Measurements from ENCODE around the gene PTTG2.

PTTG2 gene

GRCh38 chr4:37981844-37982720 is 21.9 kb downstream of the PTTG2 start:
- DNase-seq (ENCODE audit: low read depth in 1 of 2, low spot score in 1 of 2) = no peak
- TF ChIP-seq JUND (IDR thresholded peaks at IDR 0.05; ENCODE audit: low read depth) = no peak
- in situ Hi-C loops (cut with HindIII; ENCODE audit: low pct_unique_long_range_greater_than_20kb, low sequenced_read_pairs) = no loop called here

GRCh38 chr4:37982736-37983135 is 22.5 kb downstream of the PTTG2 start:
- no peak for DNase-seq (ENCODE audit: low read depth in 1 of 2, low spot score in 1 of 2)
- TF ChIP-seq JUND (IDR thresholded peaks at IDR 0.05; ENCODE audit: low read depth) = no peak
- in situ Hi-C loops (cut with HindIII; ENCODE audit: low pct_unique_long_range_greater_than_20kb, low sequenced_read_pairs) = no loop called here

- in situ Hi-C loops (cut with HindIII; ENCODE audit: low pct_unique_long_range_greater_than_20kb, low sequenced_read_pairs) = no loop called here
- no peak for TF ChIP-seq JUND (IDR thresholded peaks at IDR 0.05; ENCODE audit: low read depth)
- no peak for DNase-seq (ENCODE audit: low read depth in 1 of 2, low spot score in 1 of 2)
Observed at GRCh38 chr4:37983951-37984350, 23.8 kb downstream of the PTTG2 start.

- in situ Hi-C loops (cut with HindIII; ENCODE audit: low pct_unique_long_range_greater_than_20kb, low sequenced_read_pairs) = no loop called here
- no peak for DNase-seq (ENCODE audit: low read depth in 1 of 2, low spot score in 1 of 2)
- TF ChIP-seq JUND (IDR thresholded peaks at IDR 0.05; ENCODE audit: low read depth) = no peak
Observed at GRCh38 chr4:37985730-37986275, 25.6 kb downstream of the PTTG2 start.

GRCh38 chr4:37988670-37989069 is 28.5 kb downstream of the PTTG2 start:
- TF ChIP-seq JUND (IDR thresholded peaks at IDR 0.05; ENCODE audit: low read depth) = no peak
- in situ Hi-C loops (cut with HindIII; ENCODE audit: low pct_unique_long_range_greater_than_20kb, low sequenced_read_pairs) = no loop called here
- peak in 1 of 2 experiments; percentile 57 for DNase-seq (ENCODE audit: low read depth in 1 of 2, low spot score in 1 of 2)

GRCh38 chr4:37989398-37990260 is 29.4 kb downstream of the PTTG2 start:
- DNase-seq (ENCODE audit: low read depth in 1 of 2, low spot score in 1 of 2) = no peak
- no peak for TF ChIP-seq JUND (IDR thresholded peaks at IDR 0.05; ENCODE audit: low read depth)
- in situ Hi-C loops (cut with HindIII; ENCODE audit: low pct_unique_long_range_greater_than_20kb, low sequenced_read_pairs) = no loop called here

GRCh38 chr4:37990731-37991245 is 30.6 kb downstream of the PTTG2 start:
- in situ Hi-C loops (cut with HindIII; ENCODE audit: low pct_unique_long_range_greater_than_20kb, low sequenced_read_pairs) = no loop called here
- TF ChIP-seq JUND (IDR thresholded peaks at IDR 0.05; ENCODE audit: low read depth) = no peak
- DNase-seq (ENCODE audit: low read depth in 1 of 2, low spot score in 1 of 2) = no peak

GRCh38 chr4:37991623-37992410 is 31.6 kb downstream of the PTTG2 start:
- in situ Hi-C loops (cut with HindIII; ENCODE audit: low pct_unique_long_range_greater_than_20kb, low sequenced_read_pairs) = no loop called here
- TF ChIP-seq JUND (IDR thresholded peaks at IDR 0.05; ENCODE audit: low read depth) = no peak
- peak in 1 of 2 experiments; percentile 65 for DNase-seq (ENCODE audit: low read depth in 1 of 2, low spot score in 1 of 2)

GRCh38 chr4:37993806-37994205 is 33.6 kb downstream of the PTTG2 start:
- in situ Hi-C loops (cut with HindIII; ENCODE audit: low pct_unique_long_range_greater_than_20kb, low sequenced_read_pairs) = no loop called here
- no peak for TF ChIP-seq JUND (IDR thresholded peaks at IDR 0.05; ENCODE audit: low read depth)
- DNase-seq (ENCODE audit: low read depth in 1 of 2, low spot score in 1 of 2) = no peak

- no peak for TF ChIP-seq JUND (IDR thresholded peaks at IDR 0.05; ENCODE audit: low read depth)
- no peak for DNase-seq (ENCODE audit: low read depth in 1 of 2, low spot score in 1 of 2)
- in situ Hi-C loops (cut with HindIII; ENCODE audit: low pct_unique_long_range_greater_than_20kb, low sequenced_read_pairs) = no loop called here
Observed at GRCh38 chr4:37994569-37994968, 34.4 kb downstream of the PTTG2 start.

GRCh38 chr4:37995299-37995821 is 35.2 kb downstream of the PTTG2 start:
- TF ChIP-seq JUND (IDR thresholded peaks at IDR 0.05; ENCODE audit: low read depth) = no peak
- DNase-seq (ENCODE audit: low read depth in 1 of 2, low spot score in 1 of 2) = no peak
- in situ Hi-C loops (cut with HindIII; ENCODE audit: low pct_unique_long_range_greater_than_20kb, low sequenced_read_pairs) = no loop called here
